ENCODE data around the gene MYLK.
A peak's percentile ranks its signal among the peaks of the same experiment; 100 is the strongest.

MYLK gene

DNA sequence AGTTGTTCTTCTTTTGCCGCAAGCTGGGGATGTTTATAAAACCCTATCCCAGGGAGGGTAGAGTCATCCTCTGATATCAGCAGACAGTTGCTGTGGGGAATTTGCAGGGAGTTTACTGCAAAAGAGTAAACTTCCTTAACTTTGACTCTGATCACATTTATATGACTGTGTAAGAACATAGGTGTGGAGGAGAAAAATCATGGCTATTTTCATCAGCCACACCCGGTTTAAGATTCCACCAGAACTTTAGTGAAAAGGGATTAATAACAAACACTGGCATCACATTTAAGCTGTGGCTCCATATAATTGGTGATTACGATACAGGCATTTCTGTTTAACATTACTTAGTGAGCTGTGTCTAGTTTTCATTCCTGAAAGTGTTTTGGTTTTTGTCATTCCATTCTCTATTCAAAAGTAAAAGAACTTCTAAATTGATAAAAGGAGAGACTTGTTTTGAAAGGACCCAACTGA, 143.1 kb downstream of the MYLK start:
- Histone ChIP-seq H3K27ac (replicated peaks; ENCODE audit: low read length) (no peak overlapping the region), H3K4ac (ENCODE audit: low read length) (no peak overlapping the region), H2BK120ac (ENCODE audit: low read depth, low read length) (no peak overlapping the region), H2AFZ (ENCODE audit: low read length) (no peak overlapping the region), H3K4me1 (ENCODE audit: control insufficient read depth in 2 of 2, insufficient read depth in 1 of 2, low read depth in 1 of 2, low read length in 2 of 2) (peaks cover 0 to 5% of the 10 kb centered on the region in 2 donors), H3K27me3 (ENCODE audit: control insufficient read depth in 3 of 3, insufficient read depth in 3 of 3, low read depth in 1 of 3, low read length in 3 of 3) (no peaks in the 10 kb centered on the region), H2BK5ac (ENCODE audit: low read length) (no peak overlapping the region), H3K36me3 (replicated peaks in 1 of 2; ENCODE audit: control insufficient read depth in 2 of 2, insufficient read depth in 2 of 2, low read length in 2 of 2) (peaks cover 12 to 15% of the 10 kb centered on the region in 2 donors), H3K9ac (ENCODE audit: low read depth, low read length, poor library complexity) (no peak overlapping the region), H4K8ac (ENCODE audit: low read depth, low read length) (no peak overlapping the region), H3K9me3 (replicated peaks in 1 of 2; ENCODE audit: control insufficient read depth in 2 of 2, insufficient read depth in 1 of 2, low read depth in 1 of 2, low read length in 2 of 2) (no peaks in the 10 kb centered on the region), H3K4me3 (ENCODE audit: low read length in 2 of 2) (no peak overlapping the region), H3K79me1 (ENCODE audit: low read depth, low read length) (no peaks in the 10 kb centered on the region), H3K18ac (ENCODE audit: low read length) (no peak overlapping the region), H2AK5ac (ENCODE audit: low read depth, low read length) (no peak overlapping the region), H4K91ac (ENCODE audit: low read depth, low read length, poor library complexity) (no peak overlapping the region), H3K4me2 (ENCODE audit: insufficient read depth, low read length, poor library complexity, severe bottlenecking) (no peak overlapping the region), H3K23ac (ENCODE audit: low read depth, low read length, poor library complexity) (no peak overlapping the region), H2BK15ac (ENCODE audit: low read length) (no peak overlapping the region), H3K14ac (ENCODE audit: low read length) (no peak overlapping the region), H2BK12ac (ENCODE audit: low read length) (no peak overlapping the region)
- no peak for DNase-seq (ENCODE audit: low spot score)
- no CpG with 5 or more reads among the region's 3 CpGs for WGBS, 2 donors (ENCODE audit: extremely low coverage in 2 of 2, insufficient read length in 2 of 2, insufficient replicate concordance in 1 of 2)

DNA sequence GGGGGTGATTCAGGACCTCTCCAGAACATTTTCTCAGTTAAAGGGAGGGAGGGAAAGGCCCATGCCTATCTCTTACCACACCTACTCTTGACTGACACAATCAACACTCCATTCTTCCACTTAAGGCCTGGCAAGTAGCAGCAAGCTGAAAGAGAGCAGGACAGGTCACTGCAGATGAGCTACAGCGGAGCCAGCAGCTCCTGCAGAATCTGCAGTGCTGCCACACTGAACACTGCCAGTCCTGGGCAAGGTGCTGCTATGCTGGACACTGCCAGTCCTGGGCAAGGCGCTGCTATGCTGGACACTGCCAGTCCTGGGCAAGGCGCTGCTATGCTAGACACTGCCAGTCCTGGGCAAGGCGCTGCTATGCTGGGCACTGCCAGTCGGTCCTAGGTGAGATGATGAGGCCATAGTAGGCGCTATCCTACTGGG, 143.7 kb downstream of the MYLK start:
- Histone ChIP-seq H4K91ac (ENCODE audit: low read depth, low read length, poor library complexity) (no peak overlapping the region), H3K18ac (ENCODE audit: low read length) (peak overlapping the region; percentile 81), H2BK120ac (ENCODE audit: low read depth, low read length) (no peak overlapping the region), H2BK12ac (ENCODE audit: low read length) (no peak overlapping the region), H2AFZ (ENCODE audit: low read length) (no peak overlapping the region), H3K36me3 (replicated peaks in 1 of 2; ENCODE audit: control insufficient read depth in 2 of 2, insufficient read depth in 2 of 2, low read length in 2 of 2) (peaks cover 12 to 15% of the 10 kb centered on the region in 2 donors), H2BK5ac (ENCODE audit: low read length) (no peak overlapping the region), H3K27me3 (ENCODE audit: control insufficient read depth in 3 of 3, insufficient read depth in 3 of 3, low read depth in 1 of 3, low read length in 3 of 3) (no peaks in the 10 kb centered on the region), H3K4me3 (ENCODE audit: low read length in 2 of 2) (no peak overlapping the region), H3K9me3 (replicated peaks in 1 of 2; ENCODE audit: control insufficient read depth in 2 of 2, insufficient read depth in 1 of 2, low read depth in 1 of 2, low read length in 2 of 2) (no peaks in the 10 kb centered on the region), H3K14ac (ENCODE audit: low read length) (peak overlapping the region; percentile 39), H3K4me1 (ENCODE audit: control insufficient read depth in 2 of 2, insufficient read depth in 1 of 2, low read depth in 1 of 2, low read length in 2 of 2) (peaks cover 0 to 5% of the 10 kb centered on the region in 2 donors), H3K9ac (ENCODE audit: low read depth, low read length, poor library complexity) (peak overlapping the region; percentile 14), H4K8ac (ENCODE audit: low read depth, low read length) (no peak overlapping the region), H3K79me1 (ENCODE audit: low read depth, low read length) (no peaks in the 10 kb centered on the region), H2AK5ac (ENCODE audit: low read depth, low read length) (peak overlapping the region; percentile 63), H3K27ac (replicated peaks; ENCODE audit: low read length) (no peak overlapping the region), H2BK15ac (ENCODE audit: low read length) (no peak overlapping the region), H3K23ac (ENCODE audit: low read depth, low read length, poor library complexity) (peak overlapping the region; percentile 34), H3K4me2 (ENCODE audit: insufficient read depth, low read length, poor library complexity, severe bottlenecking) (no peak overlapping the region), H3K4ac (ENCODE audit: low read length) (no peak overlapping the region)
- no CpG with 5 or more reads among the region's 6 CpGs for WGBS, 2 donors (ENCODE audit: extremely low coverage in 2 of 2, insufficient read length in 2 of 2, insufficient replicate concordance in 1 of 2)
- DNase-seq (ENCODE audit: low spot score): no peak

DNA sequence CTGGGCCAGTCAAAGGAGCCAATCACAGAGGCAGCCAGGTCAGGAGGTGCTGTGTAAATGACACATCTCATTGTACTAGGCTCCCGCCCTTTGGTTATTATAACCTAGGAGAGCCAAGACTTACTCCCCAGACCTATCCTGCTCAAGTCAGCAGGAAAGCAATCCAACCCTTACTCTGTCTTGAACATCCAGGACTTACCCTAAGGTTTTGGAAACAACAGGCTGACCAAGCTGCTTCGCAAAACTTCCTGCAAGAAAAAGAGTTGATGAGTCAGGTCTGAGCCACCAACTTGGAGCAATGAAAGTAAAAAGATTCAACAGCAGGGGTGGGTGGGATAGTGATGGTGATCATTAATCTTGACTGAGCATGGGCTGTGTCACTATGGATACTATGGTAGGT, 144.4 kb downstream of the MYLK start:
- H2AK5ac ChIP-seq (ENCODE audit: low read depth, low read length): no peak overlapping the region
- H2BK5ac ChIP-seq (ENCODE audit: low read length): no peak overlapping the region
- no peak overlapping the region for H2BK12ac ChIP-seq (ENCODE audit: low read length)
- no peak overlapping the region for H3K4me2 ChIP-seq (ENCODE audit: insufficient read depth, low read length, poor library complexity, severe bottlenecking)
- H2AFZ ChIP-seq (ENCODE audit: low read length): no peak overlapping the region
- DNase-seq (ENCODE audit: low spot score): no peak
- H3K4ac ChIP-seq (ENCODE audit: low read length): no peak overlapping the region
- H2BK120ac ChIP-seq (ENCODE audit: low read depth, low read length): no peak overlapping the region
- H2BK15ac ChIP-seq (ENCODE audit: low read length): no peak overlapping the region
- no peak overlapping the region for H4K91ac ChIP-seq (ENCODE audit: low read depth, low read length, poor library complexity)
- no peaks in the 10 kb centered on the region for H3K9me3 ChIP-seq (replicated peaks in 1 of 2; ENCODE audit: control insufficient read depth in 2 of 2, insufficient read depth in 1 of 2, low read depth in 1 of 2, low read length in 2 of 2)
- no peak overlapping the region for H3K27ac ChIP-seq (replicated peaks; ENCODE audit: low read length)
- no peak overlapping the region for H3K4me3 ChIP-seq (ENCODE audit: low read length in 2 of 2)
- H3K18ac ChIP-seq (ENCODE audit: low read length): no peak overlapping the region
- no peak overlapping the region for H3K9ac ChIP-seq (ENCODE audit: low read depth, low read length, poor library complexity)
- no peaks in the 10 kb centered on the region for H3K27me3 ChIP-seq (ENCODE audit: control insufficient read depth in 3 of 3, insufficient read depth in 3 of 3, low read depth in 1 of 3, low read length in 3 of 3)
- H3K14ac ChIP-seq (ENCODE audit: low read length): no peak overlapping the region
- H4K8ac ChIP-seq (ENCODE audit: low read depth, low read length): no peak overlapping the region
- no peaks in the 10 kb centered on the region for H3K79me1 ChIP-seq (ENCODE audit: low read depth, low read length)
- no peak overlapping the region for H3K23ac ChIP-seq (ENCODE audit: low read depth, low read length, poor library complexity)
- H3K4me1 ChIP-seq (ENCODE audit: control insufficient read depth in 2 of 2, insufficient read depth in 1 of 2, low read depth in 1 of 2, low read length in 2 of 2): peaks cover 0 to 7% of the 10 kb centered on the region in 2 donors
- no CpG with 5 or more reads among the region's 2 CpGs for WGBS, 2 donors (ENCODE audit: extremely low coverage in 2 of 2, insufficient read length in 2 of 2, insufficient replicate concordance in 1 of 2)
- peaks cover 12 to 15% of the 10 kb centered on the region in 2 donors for H3K36me3 ChIP-seq (replicated peaks in 1 of 2; ENCODE audit: control insufficient read depth in 2 of 2, insufficient read depth in 2 of 2, low read length in 2 of 2)

GRCh38 chr3:123739106-123739505, 145.0 kb downstream of the MYLK start:
- no CpG with 5 or more reads among the region's 2 CpGs for WGBS, 2 donors (ENCODE audit: extremely low coverage in 2 of 2, insufficient read length in 2 of 2, insufficient replicate concordance in 1 of 2)
- no peak overlapping the region for H2AK5ac ChIP-seq (ENCODE audit: low read depth, low read length)
- no peak overlapping the region for H3K27ac ChIP-seq (replicated peaks; ENCODE audit: low read length)

More at GRCh38 chr3:123739106-123739505, 145.0 kb downstream of the MYLK start:
- peaks cover 0 to 10% of the 10 kb centered on the region in 2 donors for H3K4me1 ChIP-seq (ENCODE audit: control insufficient read depth in 2 of 2, insufficient read depth in 1 of 2, low read depth in 1 of 2, low read length in 2 of 2)
- no peak overlapping the region for H4K8ac ChIP-seq (ENCODE audit: low read depth, low read length)
- no peak overlapping the region for H2BK120ac ChIP-seq (ENCODE audit: low read depth, low read length)
- no peaks in the 10 kb centered on the region for H3K79me1 ChIP-seq (ENCODE audit: low read depth, low read length)
- no peak for DNase-seq (ENCODE audit: low spot score)
- no peak overlapping the region for H2BK15ac ChIP-seq (ENCODE audit: low read length)
- H2BK5ac ChIP-seq (ENCODE audit: low read length): no peak overlapping the region
- H3K36me3 ChIP-seq (replicated peaks in 1 of 2; ENCODE audit: control insufficient read depth in 2 of 2, insufficient read depth in 2 of 2, low read length in 2 of 2): peaks cover 12 to 15% of the 10 kb centered on the region in 2 donors
- H3K27me3 ChIP-seq (ENCODE audit: control insufficient read depth in 3 of 3, insufficient read depth in 3 of 3, low read depth in 1 of 3, low read length in 3 of 3): no peaks in the 10 kb centered on the region
- no peak overlapping the region for H3K18ac ChIP-seq (ENCODE audit: low read length)
- no peak overlapping the region for H3K23ac ChIP-seq (ENCODE audit: low read depth, low read length, poor library complexity)
- H3K4me3 ChIP-seq (ENCODE audit: low read length in 2 of 2): no peak overlapping the region
- H2BK12ac ChIP-seq (ENCODE audit: low read length): no peak overlapping the region
- no peak overlapping the region for H4K91ac ChIP-seq (ENCODE audit: low read depth, low read length, poor library complexity)
- H2AFZ ChIP-seq (ENCODE audit: low read length): no peak overlapping the region
- no peak overlapping the region for H3K4me2 ChIP-seq (ENCODE audit: insufficient read depth, low read length, poor library complexity, severe bottlenecking)
- no peak overlapping the region for H3K14ac ChIP-seq (ENCODE audit: low read length)
- H3K9me3 ChIP-seq (replicated peaks in 1 of 2; ENCODE audit: control insufficient read depth in 2 of 2, insufficient read depth in 1 of 2, low read depth in 1 of 2, low read length in 2 of 2): no peaks in the 10 kb centered on the region
- H3K4ac ChIP-seq (ENCODE audit: low read length): no peak overlapping the region
- H3K9ac ChIP-seq (ENCODE audit: low read depth, low read length, poor library complexity): no peak overlapping the region

Measured in neuronal stem cell (in vitro differentiated cells).